ENCODE measurements around the gene RNF212. TPM values are rescaled to one million over a fixed set of nuclear protein-coding genes. Genes with fewer than 3 reads are reported as not detected.
A peak's percentile ranks its signal among the peaks of the same experiment; 100 is the strongest.
"Not testable (repeated sequence)": the region's sequence is repeated elsewhere in the genome, so short reads cannot be mapped to it uniquely, and the experiment has no call there.

RNF212 gene
- total and polyA plus RNA-seq, 3 experiments from 2014 or later: 1.2 to 2.0 (median 1.2) TPM

GRCh38 chr4:1058198-1058996, 55.0 kb downstream of the RNF212 start:
- Histone ChIP-seq H3K4me1 (ENCODE audit: insufficient read depth, low read length) (peaks cover 14% of the 10 kb centered on the region), H3K4me3 (ENCODE audit: low read length) (no peak overlapping the region), H3K9me3 (ENCODE audit: low read length) (no peaks in the 10 kb centered on the region), H3K27ac (ENCODE audit: low read depth, low read length) (no peak overlapping the region), H3K36me3 (ENCODE audit: insufficient read depth, low read length) (no peaks in the 10 kb centered on the region), H3K27me3 (ENCODE audit: insufficient read depth, low read length, poor library complexity, severe bottlenecking) (no peaks in the 10 kb centered on the region)
- Mint-ChIP-seq H3K27ac (peak overlapping the region in 2 of 8 donors; percentile 35 to 85), H3K36me3 (peaks cover 0 to 3% (median 0%) of the 10 kb centered on the region in 3 donors), H3K4me3 (peak overlapping the region in 1 of 7 donors; percentile 27), H3K27me3 (peaks cover 16 to 34% of the 10 kb centered on the region in 2 donors), H3K9me3 (no peaks in the 10 kb centered on the region), H3K4me1 (peaks cover 10 to 20% (median 16%) of the 10 kb centered on the region in 3 donors)
- no peak for DNase-seq
- ChIA-PET POLR2A (no interaction called here), CTCF (no interaction called here)

- Histone ChIP-seq H3K4me1 (ENCODE audit: insufficient read depth, low read length) (peaks cover 14% of the 10 kb centered on the region), H3K36me3 (ENCODE audit: insufficient read depth, low read length) (no peaks in the 10 kb centered on the region), H3K27me3 (ENCODE audit: insufficient read depth, low read length, poor library complexity, severe bottlenecking) (no peaks in the 10 kb centered on the region), H3K4me3 (ENCODE audit: low read length) (no peak overlapping the region), H3K27ac (ENCODE audit: low read depth, low read length) (no peak overlapping the region), H3K9me3 (ENCODE audit: low read length) (no peaks in the 10 kb centered on the region)
- Mint-ChIP-seq H3K27ac (peak overlapping the region in 2 of 8 donors; percentile 35 to 83), H3K27me3 (peaks cover 15 to 25% of the 10 kb centered on the region in 2 donors), H3K4me1 (peaks cover 14 to 18% (median 16%) of the 10 kb centered on the region in 3 donors), H3K36me3 (peaks cover 0 to 3% (median 0%) of the 10 kb centered on the region in 3 donors), H3K9me3 (no peaks in the 10 kb centered on the region), H3K4me3 (no peak overlapping the region)
- ChIA-PET CTCF (no interaction called here), POLR2A (no interaction called here)
- no peak for DNase-seq
These were observed 56.0 kb downstream of the RNF212 start for GRCh38 chr4:1057403-1057745.

GRCh38 chr4:1056671-1057402, 56.5 kb downstream of the RNF212 start:
- POLR2A ChIA-PET: interaction anchor here (0.6 kb wide), 1 partner anchor 105 kb away, joined by 5 read pairs; no protein-coding TSS in a partner anchor
- no peak for DNase-seq
- CTCF ChIA-PET: no interaction called here
- Histone ChIP-seq H3K4me3 (ENCODE audit: low read length) (peak overlapping the region; percentile 64), H3K27ac (ENCODE audit: low read depth, low read length) (no peak overlapping the region), H3K36me3 (ENCODE audit: insufficient read depth, low read length) (no peaks in the 10 kb centered on the region), H3K27me3 (ENCODE audit: insufficient read depth, low read length, poor library complexity, severe bottlenecking) (no peaks in the 10 kb centered on the region), H3K9me3 (ENCODE audit: low read length) (no peaks in the 10 kb centered on the region), H3K4me1 (ENCODE audit: insufficient read depth, low read length) (peaks cover 14% of the 10 kb centered on the region)
- H3K36me3 Mint-ChIP-seq: peaks cover 0 to 3% (median 0%) of the 10 kb centered on the region in 3 donors
- peak overlapping the region in 1 of 7 donors; percentile 74 for H3K4me3 Mint-ChIP-seq
- H3K4me1 Mint-ChIP-seq: peaks cover 12 to 16% (median 14%) of the 10 kb centered on the region in 3 donors
- H3K27ac Mint-ChIP-seq: peak overlapping the region in 5 of 8 donors; percentile 86 to 97 (median 94)
- H3K9me3 Mint-ChIP-seq: no peaks in the 10 kb centered on the region
- H3K27me3 Mint-ChIP-seq: peaks cover 13 to 21% of the 10 kb centered on the region in 2 donors

GRCh38 chr4:1055721-1056590, 57.4 kb downstream of the RNF212 start:
- Histone ChIP-seq H3K4me3 (ENCODE audit: low read length) (peak overlapping the region; percentile 67), H3K27me3 (ENCODE audit: insufficient read depth, low read length, poor library complexity, severe bottlenecking) (no peaks in the 10 kb centered on the region), H3K9me3 (ENCODE audit: low read length) (no peaks in the 10 kb centered on the region), H3K4me1 (ENCODE audit: insufficient read depth, low read length) (peaks cover 14% of the 10 kb centered on the region), H3K36me3 (ENCODE audit: insufficient read depth, low read length) (no peaks in the 10 kb centered on the region), H3K27ac (ENCODE audit: low read depth, low read length) (peak overlapping the region; percentile 53)
- POLR2A ChIA-PET: interaction anchor here (1.5 to 1.7 kb wide), 2 partner anchors 69 to 290 kb away, joined by 3 to 10 read pairs; partner anchors contain the start of gene IDUA
- Mint-ChIP-seq H3K4me1 (peaks cover 12 to 16% (median 14%) of the 10 kb centered on the region in 3 donors), H3K36me3 (peaks cover 0 to 3% (median 0%) of the 10 kb centered on the region in 3 donors), H3K27me3 (peaks cover 16 to 18% of the 10 kb centered on the region in 2 donors), H3K27ac (peak overlapping the region; percentile 78 to 97 (median 94)), H3K9me3 (no peaks in the 10 kb centered on the region), H3K4me3 (peak overlapping the region; percentile 75 to 90 (median 84))
- CTCF ChIA-PET: interaction anchor here (1.1 kb wide), 1 partner anchor 212 kb away, joined by 3 read pairs; no protein-coding TSS in a partner anchor
- peak; percentile 78 to 93 (median 91) for DNase-seq

GRCh38 chr4:1055243-1055701, 58.1 kb downstream of the RNF212 start:
- not testable (repeated sequence) for H3K9me3 Mint-ChIP-seq; H3K36me3 Mint-ChIP-seq; H3K27me3 ChIP-seq (ENCODE audit: insufficient read depth, low read length, poor library complexity, severe bottlenecking); H3K36me3 ChIP-seq (ENCODE audit: insufficient read depth, low read length); H3K9me3 ChIP-seq (ENCODE audit: low read length); DNase-seq
- Histone ChIP-seq H3K4me1 (ENCODE audit: insufficient read depth, low read length) (peaks cover 14% of the 10 kb centered on the region), H3K27ac (ENCODE audit: low read depth, low read length) (peak overlapping the region; percentile 53), H3K4me3 (ENCODE audit: low read length) (peak overlapping the region; percentile 67)
- POLR2A ChIA-PET: interaction anchor here (1.5 to 1.7 kb wide), 2 partner anchors 68 to 291 kb away, joined by 3 to 10 read pairs; partner anchors contain the start of gene IDUA
- H3K27me3 Mint-ChIP-seq: peaks cover 12 to 13% of the 10 kb centered on the region in 2 donors
- peak overlapping the region; percentile 78 to 97 (median 94) for H3K27ac Mint-ChIP-seq
- H3K4me3 Mint-ChIP-seq: peak overlapping the region; percentile 75 to 90 (median 84)
- CTCF ChIA-PET: interaction anchor here (1.1 kb wide), 1 partner anchor 213 kb away, joined by 3 read pairs; no protein-coding TSS in a partner anchor
- H3K4me1 Mint-ChIP-seq: peaks cover 12 to 16% (median 14%) of the 10 kb centered on the region in 3 donors

GRCh38 chr4:1054696-1055242, 58.6 kb downstream of the RNF212 start:
- peaks cover 14% of the 10 kb centered on the region for H3K4me1 ChIP-seq (ENCODE audit: insufficient read depth, low read length)
- H3K27ac Mint-ChIP-seq; H3K36me3 Mint-ChIP-seq; H3K9me3 Mint-ChIP-seq; DNase-seq; H3K27ac ChIP-seq (ENCODE audit: low read depth, low read length); H3K4me3 ChIP-seq (ENCODE audit: low read length); H3K27me3 ChIP-seq (ENCODE audit: insufficient read depth, low read length, poor library complexity, severe bottlenecking); H3K36me3 ChIP-seq (ENCODE audit: insufficient read depth, low read length); H3K9me3 ChIP-seq (ENCODE audit: low read length): not testable (repeated sequence)
- POLR2A ChIA-PET: interaction anchor here (1.5 to 1.7 kb wide), 2 partner anchors 68 to 292 kb away, joined by 3 to 10 read pairs; partner anchors contain the start of gene IDUA
- H3K4me1 Mint-ChIP-seq: peaks cover 12 to 16% (median 14%) of the 10 kb centered on the region in 3 donors
- peak overlapping the region in 1 of 7 donors; percentile 11 for H3K4me3 Mint-ChIP-seq
- CTCF ChIA-PET: interaction anchor here (1.1 kb wide), 1 partner anchor 213 kb away, joined by 3 read pairs; no protein-coding TSS in a partner anchor
- peaks cover 8 to 13% of the 10 kb centered on the region in 2 donors for H3K27me3 Mint-ChIP-seq

- H3K36me3 Mint-ChIP-seq, POLR2A ChIA-PET: not testable (repeated sequence)
- H3K27ac Mint-ChIP-seq: peak overlapping the region in 1 of 8 donors; percentile 73
These were observed 59.5 kb downstream of the RNF212 start for GRCh38 chr4:1053891-1054290.

More at GRCh38 chr4:1053891-1054290, 59.5 kb downstream of the RNF212 start:
- H3K27ac ChIP-seq (ENCODE audit: low read depth, low read length); H3K9me3 ChIP-seq (ENCODE audit: low read length); H3K27me3 ChIP-seq (ENCODE audit: insufficient read depth, low read length, poor library complexity, severe bottlenecking); DNase-seq; CTCF ChIA-PET; H3K4me3 Mint-ChIP-seq; H3K4me3 ChIP-seq (ENCODE audit: low read length); H3K9me3 Mint-ChIP-seq; H3K36me3 ChIP-seq (ENCODE audit: insufficient read depth, low read length): not testable (repeated sequence)
- Mint-ChIP-seq H3K4me1 (peaks cover 12 to 16% (median 14%) of the 10 kb centered on the region in 3 donors), H3K27me3 (peaks cover 10 to 14% of the 10 kb centered on the region in 2 donors)
- H3K4me1 ChIP-seq (ENCODE audit: insufficient read depth, low read length): peaks cover 14% of the 10 kb centered on the region

All from CD8-positive, alpha-beta memory T cell (primary cell).